SU-DHL-6 (cell line): Measurements from ENCODE around the gene GPAT2.
"Not testable (repeated sequence)": the region's sequence is repeated elsewhere in the genome, so short reads cannot be mapped to it uniquely, and the experiment has no call there.

Experiments
- CTCF ChIP-seq: fragments of 200-600 bp; sonication (generic); IDR thresholded peaks from one replicate; pipeline ENCODE4 v1.5.1; 2017; ENCODE audit warnings: antibody characterized with exemption, mild to moderate bottlenecking, low read length, moderate library complexity; ENCODE audit not compliant: insufficient read depth, poor library complexity, severe bottlenecking
- EZH2phosphoT487 ChIP-seq: fragments of 200-600 bp; sonication (generic), shearing (Covaris generic); conservative IDR thresholded peaks from 2 replicates; pipeline ENCODE4 v1.6.1; 2018; ENCODE audit warnings: mild to moderate bottlenecking, antibody characterized with exemption, low read length, moderate library complexity, mixed read lengths

DNA sequence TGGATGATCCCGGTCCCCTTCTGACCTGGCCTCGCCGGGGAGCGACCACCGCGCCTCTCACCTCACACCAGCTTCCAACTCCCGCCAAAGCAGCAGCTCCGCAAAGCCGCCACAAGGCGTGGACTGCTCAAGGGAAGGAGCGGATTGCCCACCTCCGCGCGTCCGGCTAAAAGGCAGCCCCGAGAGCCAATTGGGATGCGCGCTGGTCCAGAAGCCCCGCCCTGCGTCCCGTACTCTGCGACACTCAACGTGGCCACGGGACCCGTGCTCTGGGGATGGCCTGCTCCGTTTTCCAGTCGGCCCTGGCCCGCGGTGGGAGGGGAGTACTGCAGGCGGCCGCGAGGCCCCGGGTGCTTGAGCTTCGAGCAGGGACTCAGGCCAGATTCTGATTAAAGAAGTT is at the start of gene GPAT2:
- TF ChIP-seq EZH2phosphoT487, CTCF: not testable (repeated sequence)
